OCI-LY1 (cell line): Measurements from ENCODE around the gene DPP3.

Experiments used
- H2AFZ ChIP-seq: fragments of 200-600 bp; sonication (generic), shearing (Covaris generic); 2 replicates; pipeline ENCODE4 v1.6.0; 2014; ENCODE audit warnings: antibody characterized with exemption, mild to moderate bottlenecking, low read length
- H3F3A ChIP-seq: fragments of 200-600 bp; sonication (generic), shearing (Covaris generic); 2 replicates; pipeline ENCODE4 v1.6.0; 2014; ENCODE audit warnings: mild to moderate bottlenecking, antibody characterized with exemption, low read length, moderate library complexity; ENCODE audit not compliant: insufficient read depth
- H3K27ac ChIP-seq: fragments of 200-600 bp; sonication (generic); 2 replicates; pipeline ENCODE4 v1.5.1; 2014; ENCODE audit warnings: low read length, mixed run types, mild to moderate bottlenecking, low read depth; ENCODE audit not compliant: poor library complexity, severe bottlenecking
- H3K27me3 ChIP-seq: fragments of 200-600 bp; sonication (generic); 2 replicates; pipeline ENCODE4 v1.6.0; 2014; ENCODE audit warnings: antibody characterized with exemption, mild to moderate bottlenecking, low read length, moderate library complexity; ENCODE audit not compliant: insufficient read depth
- H3K36me3 ChIP-seq: fragments of 200-600 bp; sonication (generic); 2 replicates; pipeline ENCODE4 v1.6.1; 2014; ENCODE audit warnings: mild to moderate bottlenecking, antibody characterized with exemption, low read length, moderate library complexity, mixed read lengths; ENCODE audit not compliant: insufficient read depth
- H3K4me1 ChIP-seq: fragments of 200-600 bp; sonication (generic); 2 replicates; pipeline ENCODE4 v1.5.1; 2014; ENCODE audit warnings: mild to moderate bottlenecking, low read length, moderate library complexity; ENCODE audit not compliant: insufficient read depth, severe bottlenecking
- H3K4me2 ChIP-seq: fragments of 200-600 bp; sonication (generic), shearing (Covaris generic); 2 replicates; pipeline ENCODE4 v1.6.1; 2014; ENCODE audit warnings: low read length
- H3K4me3 ChIP-seq: fragments of 200-600 bp; sonication (generic); 2 replicates; pipeline ENCODE4 v1.5.1; 2014; ENCODE audit warnings: low read length, low read depth, mild to moderate bottlenecking, mixed read lengths; ENCODE audit not compliant: poor library complexity, severe bottlenecking
- H3K79me2 ChIP-seq: fragments of 200-600 bp; shearing (Covaris generic); 2 replicates; pipeline ENCODE4 v1.6.1; 2016; ENCODE audit warnings: mixed run types, low read length, mixed read lengths; ENCODE audit not compliant: insufficient read depth
- H3K9ac ChIP-seq: fragments of 200-600 bp; sonication (generic), shearing (Covaris generic); 2 replicates; pipeline ENCODE4 v1.6.1; 2014; ENCODE audit warnings: mild to moderate bottlenecking, low read length, mixed read lengths
- H3K9me2 ChIP-seq: fragments of 200-600 bp; sonication (generic), shearing (Covaris generic); 2 replicates; pipeline ENCODE4 v1.6.1; 2014; ENCODE audit warnings: low read depth, mild to moderate bottlenecking, low read length, mixed read lengths
- H3K9me3 ChIP-seq: fragments of 200-600 bp; shearing (Covaris generic); 2 replicates; pipeline ENCODE4 v1.6.1; 2014; ENCODE audit warnings: low read length, mixed read lengths
- H4K20me1 ChIP-seq: fragments of 200-600 bp; sonication (generic), shearing (Covaris generic); 2 replicates; pipeline ENCODE4 v1.6.0; 2016; ENCODE audit warnings: mild to moderate bottlenecking, low read length; ENCODE audit not compliant: insufficient read depth
- EZH2 ChIP-seq: fragments of 200-600 bp; sonication (generic), shearing (Covaris generic); IDR thresholded peaks from 2 replicates; pipeline ENCODE4 v1.8.0; 2017; ENCODE audit warnings: borderline replicate concordance, mixed run types, mild to moderate bottlenecking, antibody characterized with exemption, low read length, moderate library complexity, mixed read lengths
- TF ChIP-seq, protein P1 (sequence below): fragments of 200-600 bp; sonication (generic), shearing (Covaris generic); IDR thresholded peaks from 2 replicates; pipeline ENCODE4 v1.5.1; 2017; ENCODE audit warnings: mild to moderate bottlenecking, antibody characterized with exemption, low read length, moderate library complexity, mixed read lengths

The DPP3 gene

DNA sequence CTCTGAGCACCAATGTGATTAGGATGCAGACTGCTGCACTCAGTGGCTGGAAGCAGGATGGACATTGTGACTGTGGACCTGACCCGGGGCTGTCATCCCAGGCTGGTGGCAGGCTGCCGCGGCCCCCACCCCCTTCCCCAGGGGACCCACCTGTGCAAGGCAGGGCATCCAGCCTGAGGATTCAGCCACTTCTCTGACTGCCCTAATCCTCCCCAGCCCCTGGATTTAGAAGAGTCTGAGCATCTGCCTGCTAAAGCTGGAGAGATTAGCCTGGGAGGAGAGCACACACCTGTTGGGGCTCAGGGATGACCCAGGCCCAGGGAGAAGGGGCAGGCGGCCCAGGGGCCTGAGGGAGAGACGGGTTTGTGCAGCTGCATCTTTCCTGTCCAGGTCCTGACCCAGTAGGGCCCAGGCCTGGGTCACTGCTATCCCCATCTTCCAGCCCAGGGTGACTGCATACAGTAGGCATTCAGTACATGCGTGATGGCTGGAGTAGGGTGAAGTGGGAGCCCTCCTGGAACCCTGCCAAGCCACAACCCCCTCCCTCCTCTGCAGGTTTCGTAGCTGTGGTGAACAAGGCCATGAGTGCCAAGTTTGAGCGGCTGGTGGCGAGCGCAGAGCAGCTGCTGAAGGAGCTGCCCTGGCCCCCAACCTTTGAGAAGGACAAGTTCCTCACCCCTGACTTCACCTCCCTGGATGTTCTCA lies 12.1 kb downstream of the DPP3 start:
- Histone ChIP-seq H3K36me3 (peaks cover 83% of the 10 kb centered on the region), H3K4me2 (no peak overlapping the region), H2AFZ (no peak overlapping the region), H3F3A (no peaks in the 10 kb centered on the region), H4K20me1 (no peaks in the 10 kb centered on the region), H3K9me2 (no peaks in the 10 kb centered on the region), H3K9ac (no peak overlapping the region), H3K9me3 (no peaks in the 10 kb centered on the region), H3K4me3 (no peak overlapping the region), H3K27me3 (no peaks in the 10 kb centered on the region), H3K4me1 (no peaks in the 10 kb centered on the region), H3K79me2 (no peaks in the 10 kb centered on the region), H3K27ac (no peak overlapping the region)
- TF ChIP-seq, protein P1, sequence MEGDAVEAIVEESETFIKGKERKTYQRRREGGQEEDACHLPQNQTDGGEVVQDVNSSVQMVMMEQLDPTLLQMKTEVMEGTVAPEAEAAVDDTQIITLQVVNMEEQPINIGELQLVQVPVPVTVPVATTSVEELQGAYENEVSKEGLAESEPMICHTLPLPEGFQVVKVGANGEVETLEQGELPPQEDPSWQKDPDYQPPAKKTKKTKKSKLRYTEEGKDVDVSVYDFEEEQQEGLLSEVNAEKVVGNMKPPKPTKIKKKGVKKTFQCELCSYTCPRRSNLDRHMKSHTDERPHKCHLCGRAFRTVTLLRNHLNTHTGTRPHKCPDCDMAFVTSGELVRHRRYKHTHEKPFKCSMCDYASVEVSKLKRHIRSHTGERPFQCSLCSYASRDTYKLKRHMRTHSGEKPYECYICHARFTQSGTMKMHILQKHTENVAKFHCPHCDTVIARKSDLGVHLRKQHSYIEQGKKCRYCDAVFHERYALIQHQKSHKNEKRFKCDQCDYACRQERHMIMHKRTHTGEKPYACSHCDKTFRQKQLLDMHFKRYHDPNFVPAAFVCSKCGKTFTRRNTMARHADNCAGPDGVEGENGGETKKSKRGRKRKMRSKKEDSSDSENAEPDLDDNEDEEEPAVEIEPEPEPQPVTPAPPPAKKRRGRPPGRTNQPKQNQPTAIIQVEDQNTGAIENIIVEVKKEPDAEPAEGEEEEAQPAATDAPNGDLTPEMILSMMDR = no peak
- TF ChIP-seq EZH2 = no peak

DNA sequence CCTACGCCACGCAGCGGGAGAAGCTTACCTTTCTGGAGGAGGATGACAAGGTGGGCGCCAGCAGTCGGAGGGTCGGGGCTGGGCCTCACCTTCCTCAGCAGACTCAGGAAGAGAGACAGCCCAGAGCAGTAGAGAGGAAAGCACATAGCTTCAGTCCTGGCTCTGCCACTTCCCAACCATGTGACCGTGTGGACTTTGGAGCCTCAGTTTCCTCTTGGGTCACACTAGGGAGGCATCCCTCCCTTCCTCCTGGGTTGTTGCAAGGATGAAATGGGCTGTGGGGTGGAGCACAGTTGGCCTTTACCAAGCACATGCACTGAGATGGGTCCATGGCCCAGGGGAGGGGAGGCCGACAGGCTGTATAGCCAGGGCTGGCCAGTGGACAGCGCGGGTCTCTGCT lies 12.9 kb downstream of the DPP3 start:
- no peak overlapping the region for H3K4me2 ChIP-seq
- H3K36me3 ChIP-seq = peaks cover 78% of the 10 kb centered on the region
- no peaks in the 10 kb centered on the region for H3K27me3 ChIP-seq
- H3K4me1 ChIP-seq = no peaks in the 10 kb centered on the region
- no peaks in the 10 kb centered on the region for H3K9me2 ChIP-seq
- no peak for TF ChIP-seq EZH2
- TF ChIP-seq, protein P1 = no peak
- no peaks in the 10 kb centered on the region for H3F3A ChIP-seq
- H4K20me1 ChIP-seq = no peaks in the 10 kb centered on the region
- no peak overlapping the region for H3K27ac ChIP-seq
- H3K9me3 ChIP-seq = no peaks in the 10 kb centered on the region
- H3K9ac ChIP-seq = no peak overlapping the region
- no peaks in the 10 kb centered on the region for H3K79me2 ChIP-seq
- no peak overlapping the region for H2AFZ ChIP-seq
- no peak overlapping the region for H3K4me3 ChIP-seq

DNA sequence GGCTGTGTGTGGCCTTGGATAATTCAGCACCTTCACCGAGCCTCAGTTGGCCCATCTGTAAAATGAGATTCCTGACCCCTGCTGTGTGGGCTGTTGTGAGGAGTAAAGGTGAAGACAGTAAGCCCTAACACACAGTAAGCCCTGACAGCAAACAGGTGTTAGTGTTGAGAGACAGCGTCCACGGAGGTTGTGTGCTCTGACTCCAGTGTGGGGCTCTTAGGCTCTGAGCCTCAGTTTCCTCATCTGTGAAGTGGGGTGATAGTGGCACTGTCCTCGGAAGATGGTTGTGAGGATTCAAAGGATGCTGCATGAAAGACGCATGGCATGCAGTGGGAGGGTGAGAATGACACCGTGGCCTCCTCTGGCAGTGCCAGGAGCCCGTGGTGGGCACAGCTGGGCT lies 14.2 kb downstream of the DPP3 start:
- no peak overlapping the region for H3K4me3 ChIP-seq
- TF ChIP-seq, protein P1 = no peak
- no peak for TF ChIP-seq EZH2
- H3K79me2 ChIP-seq = no peaks in the 10 kb centered on the region
- H3K9me3 ChIP-seq = no peaks in the 10 kb centered on the region
- no peak overlapping the region for H3K9ac ChIP-seq
- H3K27ac ChIP-seq = no peak overlapping the region
- no peak overlapping the region for H3K4me2 ChIP-seq
- peaks cover 79% of the 10 kb centered on the region for H3K36me3 ChIP-seq
- H4K20me1 ChIP-seq = no peaks in the 10 kb centered on the region
- no peaks in the 10 kb centered on the region for H3K4me1 ChIP-seq
- no peaks in the 10 kb centered on the region for H3F3A ChIP-seq
- no peak overlapping the region for H2AFZ ChIP-seq
- H3K27me3 ChIP-seq = no peaks in the 10 kb centered on the region
- H3K9me2 ChIP-seq = no peaks in the 10 kb centered on the region
